ENCODE data around the gene KLHDC4.

KLHDC4 gene

DNA sequence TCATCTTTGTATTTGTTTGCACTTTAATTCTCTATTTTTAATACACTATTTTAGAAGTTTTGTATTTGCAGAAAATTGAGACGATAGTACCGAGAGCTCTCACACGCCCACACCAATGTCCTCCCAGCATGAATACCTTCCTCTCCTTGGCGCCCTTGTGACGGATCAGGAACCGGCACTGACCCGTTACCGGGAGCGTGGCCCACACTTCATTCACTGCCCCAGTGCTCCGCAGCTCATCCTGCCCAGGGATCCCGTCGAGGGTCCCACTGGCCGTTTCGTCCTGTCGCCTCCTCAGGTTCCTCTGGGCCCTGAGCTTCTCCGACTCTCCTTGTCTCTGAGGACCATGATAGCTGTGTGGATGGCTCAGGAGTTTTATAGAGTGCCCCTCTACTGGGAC is 50.6 kb downstream of the KLHDC4 start:
- no peak for DNase-seq

DNA sequence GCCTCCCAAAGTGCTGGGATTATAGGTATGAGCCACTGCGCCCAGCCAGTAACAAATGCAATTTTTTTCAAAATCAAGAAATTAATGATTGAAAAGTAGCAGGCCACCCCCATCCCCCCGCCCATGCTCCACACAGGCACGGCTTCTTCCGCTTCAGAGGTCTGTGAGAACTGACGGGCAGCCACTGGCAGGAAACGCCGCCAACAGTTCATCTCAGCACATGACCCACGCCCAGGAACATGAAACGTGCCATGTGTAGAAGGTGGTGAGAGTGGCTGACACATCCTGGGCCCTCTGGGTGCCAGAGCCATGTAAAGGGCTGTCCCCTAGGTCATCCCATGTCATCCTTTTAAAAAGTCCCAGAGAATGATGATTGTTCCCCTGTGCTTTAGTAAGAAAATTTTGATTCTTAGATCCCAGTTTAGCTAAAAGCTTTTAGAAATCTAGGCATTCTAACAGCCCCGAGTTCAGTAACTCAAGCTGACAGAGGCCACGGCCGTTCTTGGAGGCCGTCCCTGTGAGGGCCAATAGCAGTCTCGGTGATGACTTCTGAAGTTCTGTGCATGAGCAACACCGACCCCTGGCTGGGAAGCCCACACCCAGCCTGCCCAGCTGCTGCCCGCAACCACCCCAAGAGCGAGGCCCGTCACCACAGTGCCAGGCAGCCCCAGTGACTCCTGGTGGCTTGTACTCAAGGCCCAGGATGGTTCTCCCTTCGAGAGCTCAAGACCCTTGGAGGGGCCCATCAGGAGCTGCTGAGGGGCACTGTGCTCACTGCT is 52.1 kb downstream of the KLHDC4 start:
- DNase-seq, result no peak

DNA sequence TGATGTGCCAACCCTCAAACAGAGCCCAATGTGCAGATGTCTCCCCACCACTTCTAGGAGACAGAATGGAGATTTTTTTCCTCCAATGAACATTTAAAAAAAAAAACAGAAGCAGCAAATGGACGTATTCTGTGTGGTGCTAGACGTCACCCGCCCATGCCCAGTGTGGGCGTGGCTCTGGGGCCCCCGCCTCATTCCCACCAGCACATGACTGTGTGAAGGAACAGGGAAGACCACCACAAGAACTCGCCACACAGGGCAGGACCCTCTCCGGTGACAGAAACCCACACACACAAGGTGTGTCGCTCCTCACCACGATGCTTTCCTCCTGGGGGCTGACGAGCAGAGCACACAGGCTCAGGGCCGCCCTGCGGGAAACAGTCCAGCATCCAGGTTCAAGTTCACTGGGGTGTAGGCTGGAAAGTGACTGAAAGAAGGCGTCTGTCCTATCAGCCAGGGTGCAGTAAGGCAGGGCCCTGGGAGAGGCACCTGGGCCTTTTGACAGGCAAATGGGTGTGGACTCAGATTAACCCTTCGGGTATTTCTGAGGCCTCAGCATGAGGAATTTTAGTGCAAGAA is 53.5 kb downstream of the KLHDC4 start:
- no peak for DNase-seq

DNA sequence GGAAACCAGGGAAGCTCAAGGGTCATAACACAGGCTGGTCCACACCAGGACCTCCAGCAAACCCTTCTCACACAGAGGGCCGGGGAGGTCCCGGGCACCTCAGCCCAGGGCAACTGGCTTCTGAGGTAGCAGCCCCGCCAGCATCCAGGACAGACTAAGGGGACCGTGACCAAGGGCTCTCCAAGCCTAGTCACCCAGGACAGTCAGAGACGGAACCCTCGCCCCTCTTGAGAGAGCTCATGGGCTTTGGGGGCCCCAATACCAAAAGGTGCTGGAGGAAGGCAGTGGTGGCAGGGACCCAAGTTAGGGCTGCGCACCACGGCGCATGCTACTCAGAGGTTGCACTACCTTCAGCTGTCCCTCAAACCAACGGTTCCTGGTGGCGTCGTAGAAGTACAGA is 54.9 kb downstream of the KLHDC4 start:
- no peak for DNase-seq

- no peak for DNase-seq
These were observed 56.1 kb downstream of the KLHDC4 start for GRCh38 chr16:87709677-87710076.

GRCh38 chr16:87708881-87709638 is 56.7 kb downstream of the KLHDC4 start:
- no peak for DNase-seq

GRCh38 chr16:87707714-87708580 is 57.8 kb downstream of the KLHDC4 start:
- DNase-seq, result no peak

GRCh38 chr16:87707097-87707496 is 58.7 kb downstream of the KLHDC4 start:
- no peak for DNase-seq

DNA sequence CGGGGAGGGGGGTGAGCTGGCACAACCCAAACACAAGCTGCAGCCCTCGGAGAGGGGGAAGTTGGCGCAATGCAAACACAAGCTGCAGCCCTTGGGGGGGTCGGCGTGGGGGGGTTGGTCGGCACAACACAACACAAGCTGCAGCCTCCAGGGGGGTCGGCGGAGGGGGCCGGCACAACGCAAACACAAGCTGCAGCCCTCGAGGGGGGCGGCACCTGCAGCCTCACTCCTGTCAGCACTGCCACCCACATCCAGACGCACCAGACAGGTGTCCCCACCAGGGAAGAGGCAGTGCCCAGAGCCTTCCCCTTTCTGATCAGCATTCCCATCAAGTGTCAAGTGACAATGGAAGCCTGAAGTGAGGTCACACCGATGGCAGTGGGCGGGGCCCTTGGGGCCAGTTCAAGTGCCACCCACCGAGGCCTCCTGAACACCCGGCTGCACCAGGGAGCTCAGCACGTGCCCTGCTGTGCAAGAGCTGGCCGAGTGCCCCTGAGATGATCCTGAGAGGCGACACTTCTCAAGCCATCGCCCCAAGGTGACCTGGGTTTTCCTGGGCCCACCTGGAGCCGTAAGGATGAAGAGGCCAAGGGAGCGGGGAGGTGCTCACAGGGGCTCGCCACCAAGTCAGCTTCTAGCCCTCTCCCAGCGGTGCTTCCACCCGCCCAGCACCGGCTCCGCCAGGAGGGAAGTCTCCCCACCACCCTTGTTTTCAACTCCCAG is 59.3 kb downstream of the KLHDC4 start:
- no peak for DNase-seq

GRCh38 chr16:87705771-87706277 is 60.0 kb downstream of the KLHDC4 start:
- DNase-seq, result no peak

GRCh38 chr16:87704754-87705353 is 60.9 kb downstream of the KLHDC4 start:
- DNase-seq, result no peak

DNA sequence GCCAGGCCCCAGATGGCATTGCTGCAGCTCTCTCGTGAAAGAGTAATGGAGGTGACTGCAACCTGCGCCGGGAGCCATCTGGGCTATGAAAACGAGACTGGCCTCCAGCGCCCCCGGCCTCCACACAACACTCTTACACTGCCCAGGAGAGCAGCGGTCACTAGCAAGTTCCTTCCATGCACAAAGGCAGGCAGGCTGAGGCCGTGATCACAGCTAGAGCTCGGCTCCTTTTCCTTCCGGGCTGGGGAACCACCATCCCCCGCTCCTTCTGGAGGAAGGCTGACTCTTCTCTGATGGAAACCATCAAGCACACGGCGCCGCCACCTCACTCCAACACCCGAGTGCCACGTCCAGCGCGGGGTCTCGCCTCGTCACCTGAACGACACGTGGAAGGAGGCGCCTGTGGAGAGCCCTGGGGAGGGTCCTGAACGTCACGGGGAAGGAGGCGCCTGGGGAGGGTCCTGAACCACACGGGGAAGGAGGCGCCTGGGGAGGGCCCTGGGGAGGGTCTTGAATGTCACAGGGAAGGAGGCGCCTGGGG is 61.9 kb downstream of the KLHDC4 start:
- DNase-seq, result no peak

GRCh38 chr16:87703071-87703470 is 62.7 kb downstream of the KLHDC4 start:
- DNase-seq, result peak; percentile 18

GRCh38 chr16:87702325-87702811 is 63.4 kb downstream of the KLHDC4 start:
- peak; percentile 90 for DNase-seq

DNA sequence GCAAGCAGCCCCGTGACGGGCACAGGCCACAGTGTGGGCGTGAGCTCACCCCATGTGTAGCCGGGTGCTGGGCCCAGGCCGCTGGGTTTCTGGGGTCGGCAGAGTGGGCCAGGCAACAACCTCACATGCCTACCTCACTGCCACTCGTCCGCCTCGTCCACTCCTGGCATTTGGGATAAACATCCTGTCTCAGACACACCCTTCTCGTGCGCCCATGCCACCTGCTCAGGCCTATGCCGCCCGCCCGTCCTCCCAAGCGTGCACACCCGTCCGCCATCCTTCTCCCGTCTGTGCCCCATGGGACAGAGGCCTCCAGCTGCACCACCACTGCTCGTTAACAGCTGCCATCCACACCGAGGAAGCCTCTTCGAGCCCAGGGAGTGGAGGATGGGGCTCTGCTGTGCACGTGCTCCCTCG is 64.3 kb downstream of the KLHDC4 start:
- no peak for DNase-seq

DNA sequence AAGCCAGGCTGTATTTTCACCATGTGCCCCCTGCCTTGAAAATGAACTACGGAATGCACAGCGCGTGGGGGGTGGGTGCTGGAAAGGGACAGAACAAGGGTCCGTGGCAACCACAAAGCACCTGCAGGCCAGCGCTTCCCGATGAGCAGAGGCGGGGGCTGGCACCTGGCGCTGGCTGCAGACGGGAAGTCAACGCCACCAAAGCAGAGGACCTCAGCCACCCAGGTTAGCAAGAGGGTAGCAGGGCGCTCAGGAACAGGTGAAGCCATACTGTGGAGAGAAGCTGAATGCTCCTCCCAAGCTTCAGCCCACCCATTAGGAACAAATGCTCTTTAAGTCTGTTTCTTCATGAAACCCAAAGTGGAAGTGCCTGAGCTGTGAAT is 64.7 kb downstream of the KLHDC4 start:
- no peak for DNase-seq

GRCh38 chr16:87700406-87701077 is 65.2 kb downstream of the KLHDC4 start:
- DNase-seq, result no peak

GRCh38 chr16:87698676-87699199 is 67.0 kb downstream of the KLHDC4 start:
- DNase-seq, result no peak

GRCh38 chr16:87698241-87698640 is 67.5 kb downstream of the KLHDC4 start:
- no peak for DNase-seq

- no peak for DNase-seq
These were observed 68.0 kb downstream of the KLHDC4 start for GRCh38 chr16:87697792-87698191.

Data from GF-D8 (cell line).